CD1c-positive myeloid dendritic cell (primary cell): ENCODE data around the gene SNED1.

Experiments used
- DNase-seq: peaks from one replicate; pipeline ENCODE4 v3.0.0-alpha.2; 2016; ENCODE audit errors: extremely low spot score

SNED1 gene

DNA sequence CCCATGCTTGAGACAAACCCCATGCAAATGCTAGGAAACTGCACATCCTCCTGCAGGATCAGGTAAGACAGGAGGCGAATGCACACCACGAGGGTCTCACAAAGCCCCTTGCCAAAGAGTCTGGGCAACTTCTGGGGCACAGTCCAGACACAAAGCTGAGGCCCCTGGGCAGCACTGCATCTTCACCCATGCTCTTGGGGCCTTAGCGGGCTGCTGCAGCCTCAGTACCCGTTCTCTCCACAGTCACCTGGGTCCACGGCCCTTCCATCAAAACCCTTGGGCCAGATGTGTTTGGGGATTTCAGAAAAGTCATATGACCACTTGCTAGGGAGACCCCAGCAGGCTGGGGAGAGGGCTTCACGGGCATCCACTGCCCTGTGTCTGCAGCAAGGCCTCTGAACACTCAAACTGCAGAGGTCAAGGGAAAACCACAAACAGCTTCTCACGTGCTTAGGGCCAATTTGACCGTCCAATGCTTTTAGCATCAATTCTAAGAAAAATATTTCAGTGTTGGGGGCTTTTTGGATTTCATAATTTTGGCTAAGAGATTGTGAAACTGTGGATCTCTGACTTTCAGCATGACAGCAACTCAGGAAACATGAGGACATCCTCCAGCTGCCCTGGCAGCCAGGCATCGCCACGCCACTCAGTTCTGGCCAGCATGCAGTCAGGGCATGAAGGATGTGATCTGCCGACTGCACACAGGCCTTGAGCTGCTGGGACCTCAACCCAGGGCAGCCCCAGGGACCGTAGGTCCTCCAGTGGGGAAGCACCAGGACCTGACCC is 130.9 kb downstream of the SNED1 start:
- DNase-seq: no peak

GRCh38 chr2:241130316-241130715 is 131.9 kb downstream of the SNED1 start:
- no peak for DNase-seq

- no peak for DNase-seq
These were observed 133.1 kb downstream of the SNED1 start for GRCh38 chr2:241131531-241131930.

GRCh38 chr2:241132538-241133435 is 134.4 kb downstream of the SNED1 start:
- no peak for DNase-seq

DNA sequence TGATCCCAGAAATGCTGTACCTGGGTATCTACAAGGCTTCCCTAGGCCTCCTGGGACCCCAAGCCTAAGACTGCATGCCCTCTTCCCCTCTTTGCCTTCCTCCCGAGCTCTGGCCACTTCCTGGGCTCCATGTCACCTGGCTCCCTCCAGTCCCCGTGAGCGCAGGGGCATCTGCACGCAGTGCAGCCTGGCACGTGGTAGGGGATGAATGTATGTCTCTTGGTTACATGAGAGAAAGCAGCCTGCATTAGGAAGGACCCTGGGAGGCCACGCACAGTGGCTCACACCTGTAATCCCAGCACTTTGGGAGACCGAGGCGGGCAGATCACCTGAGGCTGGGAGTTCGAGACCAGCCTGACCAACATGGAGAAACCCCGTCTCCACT is 135.0 kb downstream of the SNED1 start:
- no peak for DNase-seq

DNA sequence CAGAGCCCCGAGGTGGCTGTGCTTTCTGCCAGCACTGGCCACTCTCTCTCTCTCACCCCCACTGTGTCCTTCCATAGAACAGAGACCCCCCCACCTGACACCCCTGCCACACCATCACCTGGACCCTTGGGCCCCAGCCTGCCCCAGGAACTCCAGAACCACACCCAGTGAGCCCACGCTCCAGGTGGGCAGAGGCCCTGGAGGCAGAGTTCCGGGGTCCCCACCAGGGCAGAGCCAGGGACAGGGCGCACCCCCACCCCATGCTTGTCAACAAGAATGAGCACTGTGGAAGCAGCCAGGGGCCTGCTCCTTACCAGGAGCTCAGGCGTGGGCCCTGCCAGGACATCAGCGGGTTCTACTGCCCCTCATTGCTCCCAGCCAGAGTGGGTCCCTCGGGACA is 136.3 kb downstream of the SNED1 start:
- DNase-seq: no peak

DNA sequence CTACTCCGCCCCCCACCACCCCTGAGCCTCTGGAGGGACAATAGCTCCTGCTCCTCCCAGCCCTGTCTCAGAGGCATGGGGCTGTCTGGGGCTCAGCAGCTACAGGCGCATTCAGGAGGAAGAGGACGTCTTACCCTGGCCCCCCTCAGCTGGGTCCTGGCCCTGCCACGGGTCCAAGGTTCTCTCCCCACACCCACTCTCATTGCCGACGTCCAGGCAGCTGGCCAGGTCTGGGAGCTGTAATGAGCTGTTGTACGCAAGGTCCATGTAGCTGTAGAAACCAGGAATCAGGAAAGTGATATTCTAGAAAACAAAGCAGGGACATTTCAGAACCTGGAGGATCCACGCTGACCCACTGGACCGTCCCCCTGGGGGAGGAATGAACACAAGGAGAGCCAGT is 137.3 kb downstream of the SNED1 start:
- no peak for DNase-seq

- no peak for DNase-seq
These were observed 137.8 kb downstream of the SNED1 start for GRCh38 chr2:241136191-241136590.

DNA sequence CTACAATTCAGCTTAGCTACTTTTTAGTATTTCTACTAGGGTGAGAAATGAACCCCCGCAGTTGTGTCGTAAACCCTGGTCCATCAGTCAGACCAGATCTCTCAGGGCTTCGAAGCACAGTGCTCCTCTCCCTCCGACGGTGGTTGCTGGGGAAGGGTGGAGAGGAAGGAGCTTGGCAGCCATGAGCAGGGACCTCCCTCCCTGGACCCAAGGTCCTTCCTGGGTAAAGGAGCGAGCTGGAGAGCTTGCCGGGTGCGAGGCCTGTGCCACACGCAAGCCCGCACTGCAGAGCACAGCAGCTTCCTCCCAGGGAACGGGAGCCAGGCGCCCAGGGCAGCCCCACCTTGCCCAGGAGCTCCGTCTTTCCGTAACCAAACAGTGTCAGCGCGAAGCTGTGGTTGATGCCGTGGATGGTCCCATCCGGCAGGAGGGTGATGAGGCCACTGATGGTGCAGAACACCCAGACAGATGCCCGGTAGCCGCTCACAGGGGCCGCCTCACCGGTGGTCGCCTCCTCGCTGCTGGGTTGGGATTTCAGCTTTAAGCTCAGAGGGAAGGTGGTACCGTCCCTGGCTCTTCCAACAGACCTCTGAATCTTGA is 138.3 kb downstream of the SNED1 start:
- DNase-seq: no peak

- no peak for DNase-seq
These were observed 139.1 kb downstream of the SNED1 start for GRCh38 chr2:241137276-241138190.

DNA sequence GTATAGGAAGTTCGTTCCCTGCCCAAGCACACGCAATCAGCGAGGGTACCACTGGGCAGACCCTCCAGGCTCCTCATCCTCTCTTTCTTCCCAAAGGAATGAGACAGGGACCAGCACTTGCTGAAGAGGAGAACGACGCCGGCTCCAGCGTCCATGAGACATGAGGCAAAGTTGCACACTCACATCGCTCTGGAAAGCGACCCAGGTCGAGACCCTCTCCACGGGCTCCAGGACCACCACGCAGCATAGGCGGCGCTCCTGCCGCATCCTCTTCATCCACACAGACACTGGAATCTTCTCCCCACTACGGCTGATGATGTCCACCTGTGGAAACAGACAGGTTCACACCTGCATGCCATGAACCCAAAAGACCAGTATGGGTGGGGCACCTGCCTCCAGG is 140.1 kb downstream of the SNED1 start:
- DNase-seq: no peak

GRCh38 chr2:241139531-241140444 is 141.4 kb downstream of the SNED1 start:
- DNase-seq: no peak

GRCh38 chr2:241140445-241140840 is 142.0 kb downstream of the SNED1 start:
- no peak for DNase-seq

- DNase-seq: no peak
These were observed 142.9 kb downstream of the SNED1 start for GRCh38 chr2:241141214-241141770.

DNA sequence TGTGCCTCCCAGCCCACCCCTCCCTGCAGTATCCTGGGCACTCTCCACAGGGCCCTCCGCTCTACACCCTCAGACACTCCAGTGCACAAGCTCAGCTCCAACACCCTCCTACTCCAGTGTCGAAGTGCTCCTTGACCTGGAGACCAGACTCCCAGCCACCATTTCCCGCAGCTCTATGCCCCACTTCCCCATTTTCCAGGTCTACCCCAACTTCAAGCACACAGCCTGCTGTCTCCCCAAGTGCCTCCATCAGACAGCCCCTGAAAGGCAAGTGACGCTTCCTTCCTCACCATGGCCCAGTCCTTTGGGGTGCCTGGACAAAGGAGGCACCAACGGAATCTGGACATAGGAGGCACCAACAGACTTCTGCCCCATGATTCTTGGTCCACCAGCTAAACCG is 143.6 kb downstream of the SNED1 start:
- DNase-seq: no peak

GRCh38 chr2:241142593-241142992 is 144.2 kb downstream of the SNED1 start:
- no peak for DNase-seq
